ENCODE measurements around the gene ARCN1.
"Not testable (repeated sequence)": the region's sequence is repeated elsewhere in the genome, so short reads cannot be mapped to it uniquely, and the experiment has no call there.

Gene ARCN1

GRCh38 chr11:118604566-118604965, 32.4 kb downstream of the ARCN1 start:
- no peak for DNase-seq (ENCODE audit: low read depth in 2 of 3, low spot score in 2 of 3)

DNA sequence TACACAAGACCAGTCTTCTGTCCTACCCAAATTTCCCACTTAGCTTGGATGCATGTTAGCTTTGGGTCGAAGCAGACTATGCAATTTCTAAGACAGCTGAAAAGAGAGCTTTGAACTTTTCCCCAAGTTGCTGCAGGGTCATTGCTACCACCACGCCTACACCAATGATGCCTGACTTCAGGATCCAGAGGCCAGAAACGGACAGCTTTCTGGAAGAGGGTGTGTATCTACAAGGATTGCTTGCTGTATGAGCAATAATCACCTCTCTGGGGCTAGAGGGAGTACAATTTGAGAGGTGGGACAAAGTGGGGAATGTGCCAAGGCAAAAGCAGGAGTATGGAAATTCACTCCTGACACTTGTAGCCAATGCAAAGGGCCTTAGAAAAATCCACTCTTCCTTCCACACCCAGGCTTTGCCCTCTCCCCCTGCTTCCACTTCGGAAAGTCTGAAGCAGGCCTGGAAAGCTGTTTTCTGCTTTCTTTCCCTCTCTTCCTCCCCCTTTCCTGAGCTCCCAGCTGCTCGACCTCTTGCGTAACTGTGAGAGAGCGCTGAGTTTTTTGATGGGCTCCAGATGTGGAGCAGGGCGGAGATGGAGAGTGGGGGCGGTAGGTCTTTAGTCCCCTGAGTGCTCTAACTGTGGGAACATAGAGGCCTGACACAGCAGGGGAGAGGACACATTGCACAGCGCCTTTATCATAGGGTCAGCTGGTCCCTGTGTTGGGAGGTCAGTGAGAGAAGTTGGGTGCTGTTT, 33.1 kb downstream of the ARCN1 start:
- no peak for DNase-seq (ENCODE audit: low read depth in 2 of 3, low spot score in 2 of 3)

DNA sequence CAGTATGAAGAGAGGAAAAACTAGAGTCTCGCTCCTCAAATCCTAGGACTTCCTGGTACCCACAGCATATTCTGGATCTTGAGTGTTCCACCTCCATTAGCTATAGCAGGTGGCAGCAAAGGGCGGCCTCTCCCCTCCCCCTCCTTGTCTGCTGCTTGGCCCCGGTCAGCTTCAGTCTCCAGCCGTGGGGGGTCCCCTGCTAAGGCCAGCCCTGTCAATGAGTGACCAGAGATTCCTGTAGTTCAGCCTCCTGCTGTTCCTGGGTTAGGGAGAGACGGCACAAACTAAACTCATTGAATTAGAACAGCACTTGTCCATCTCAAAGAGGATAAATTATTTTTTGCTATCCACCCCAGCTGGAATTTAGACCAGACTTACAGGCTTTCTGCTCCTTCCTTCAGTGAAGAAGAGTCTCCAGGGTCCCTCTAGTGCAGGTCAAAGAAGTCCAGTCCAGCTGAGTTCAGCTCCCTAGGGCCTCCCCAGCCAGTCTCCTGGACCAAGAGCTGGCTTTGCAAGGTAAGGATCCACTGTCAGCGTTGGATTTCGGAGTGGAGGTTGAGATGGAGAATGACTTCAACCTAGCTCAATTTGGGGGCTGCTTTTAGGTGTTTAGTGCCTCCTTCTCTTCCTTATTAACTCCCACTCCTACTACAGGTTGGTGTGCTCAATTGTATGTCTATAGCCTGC, 34.1 kb downstream of the ARCN1 start:
- no peak for DNase-seq (ENCODE audit: low read depth in 2 of 3, low spot score in 2 of 3)

- DNase-seq (ENCODE audit: low read depth in 2 of 3, low spot score in 2 of 3) = no peak
These were observed 34.6 kb downstream of the ARCN1 start for GRCh38 chr11:118606844-118607228.

DNA sequence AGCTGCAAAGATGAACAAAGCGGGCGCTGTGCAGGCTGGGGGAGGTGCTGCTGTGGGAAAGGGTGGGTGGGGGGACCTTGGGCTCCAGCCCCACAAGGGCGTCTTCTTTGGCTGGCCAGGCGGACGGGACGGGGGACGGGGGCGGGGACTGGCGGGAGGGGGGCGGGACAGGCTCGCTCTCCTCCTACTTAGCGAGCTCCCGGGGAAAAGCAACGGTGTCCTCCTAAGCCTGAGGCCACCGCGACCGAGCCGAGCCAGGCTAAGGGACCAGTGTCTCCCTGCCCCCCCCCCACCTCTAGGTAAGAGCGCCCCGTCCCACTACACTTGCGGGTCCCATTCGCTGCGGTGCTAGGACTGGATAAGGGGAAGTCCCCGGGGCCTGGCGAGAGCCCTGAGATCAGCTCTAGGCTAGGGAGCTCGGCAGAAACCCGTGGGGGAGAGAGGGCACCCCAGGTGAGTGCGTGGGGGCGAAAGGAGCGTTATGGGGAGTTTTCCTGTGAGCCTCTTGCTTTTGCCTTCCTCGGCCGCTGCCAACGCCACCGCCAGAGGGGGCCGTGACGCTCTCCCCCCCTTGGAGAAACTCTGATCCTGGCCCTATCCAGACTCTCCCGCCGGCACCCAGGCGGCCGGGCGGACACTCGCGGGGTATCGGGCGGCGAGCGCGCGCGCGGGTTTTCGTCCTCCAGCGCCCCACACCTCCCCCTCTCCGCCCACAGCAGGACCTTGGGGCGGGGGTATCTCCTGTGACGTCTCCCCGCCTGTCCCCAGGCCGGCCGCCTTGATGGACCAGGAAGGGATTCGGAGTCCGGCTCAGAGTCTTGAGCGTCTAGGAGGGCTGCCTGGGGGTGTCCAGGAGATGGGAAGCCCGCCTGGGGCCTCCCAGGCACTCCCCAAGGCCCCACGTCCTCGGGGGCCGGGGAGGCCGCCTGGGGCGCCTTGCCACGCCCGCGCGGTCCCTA, 35.5 kb downstream of the ARCN1 start, which contains the start of gene PHLDB1:
Gene PHLDB1 (plus strand): TSS at position 215 of the 959 bp plus-strand sequence. CDS start 6,222 bp downstream, outside the sequence.
- peak in 2 of 3 experiments; percentile 4 to 18 for DNase-seq (ENCODE audit: low read depth in 2 of 3, low spot score in 2 of 3)

DNA sequence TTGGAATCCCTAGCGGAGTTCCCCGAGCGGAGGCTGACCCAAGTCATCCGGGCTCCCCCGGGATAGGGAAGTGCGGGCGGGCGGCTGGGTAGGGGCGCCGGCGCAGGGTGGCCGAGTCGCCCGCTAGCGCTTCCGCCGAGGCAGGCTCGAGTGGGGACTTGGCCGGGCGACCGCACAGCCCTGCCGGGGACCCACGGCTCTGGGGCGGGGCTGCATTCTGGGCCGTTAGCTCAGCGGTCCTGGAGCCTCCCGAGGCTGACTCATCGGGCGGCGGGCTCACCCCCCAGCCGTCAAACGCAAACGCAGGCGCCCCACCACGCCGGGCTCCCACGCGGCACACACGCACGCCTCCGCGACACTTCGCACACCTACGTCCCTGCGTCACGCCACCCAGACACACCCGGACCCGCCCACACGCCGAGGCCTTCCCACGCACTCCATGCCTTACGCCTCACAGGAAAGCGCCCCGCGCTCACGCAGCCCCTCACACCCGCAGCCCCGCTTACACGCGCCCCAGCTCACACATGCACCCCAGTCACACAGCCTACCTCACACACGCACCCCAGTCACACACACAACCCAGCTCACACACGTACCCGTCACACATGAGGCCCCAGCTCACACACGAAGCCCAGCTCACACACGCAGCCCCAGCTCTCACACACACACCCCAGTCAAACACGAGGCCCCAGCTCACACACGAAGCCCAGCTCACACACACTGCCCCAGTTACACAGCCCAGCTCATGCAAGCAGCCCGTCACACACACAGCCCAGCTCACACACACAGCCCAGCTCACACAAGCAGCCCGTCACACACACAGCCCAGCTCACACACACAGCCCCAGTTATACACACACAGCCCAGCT, 36.4 kb downstream of the ARCN1 start:
- peak; percentile 27 to 54 (median 39) for DNase-seq (ENCODE audit: low read depth in 2 of 3, low spot score in 2 of 3)

DNA sequence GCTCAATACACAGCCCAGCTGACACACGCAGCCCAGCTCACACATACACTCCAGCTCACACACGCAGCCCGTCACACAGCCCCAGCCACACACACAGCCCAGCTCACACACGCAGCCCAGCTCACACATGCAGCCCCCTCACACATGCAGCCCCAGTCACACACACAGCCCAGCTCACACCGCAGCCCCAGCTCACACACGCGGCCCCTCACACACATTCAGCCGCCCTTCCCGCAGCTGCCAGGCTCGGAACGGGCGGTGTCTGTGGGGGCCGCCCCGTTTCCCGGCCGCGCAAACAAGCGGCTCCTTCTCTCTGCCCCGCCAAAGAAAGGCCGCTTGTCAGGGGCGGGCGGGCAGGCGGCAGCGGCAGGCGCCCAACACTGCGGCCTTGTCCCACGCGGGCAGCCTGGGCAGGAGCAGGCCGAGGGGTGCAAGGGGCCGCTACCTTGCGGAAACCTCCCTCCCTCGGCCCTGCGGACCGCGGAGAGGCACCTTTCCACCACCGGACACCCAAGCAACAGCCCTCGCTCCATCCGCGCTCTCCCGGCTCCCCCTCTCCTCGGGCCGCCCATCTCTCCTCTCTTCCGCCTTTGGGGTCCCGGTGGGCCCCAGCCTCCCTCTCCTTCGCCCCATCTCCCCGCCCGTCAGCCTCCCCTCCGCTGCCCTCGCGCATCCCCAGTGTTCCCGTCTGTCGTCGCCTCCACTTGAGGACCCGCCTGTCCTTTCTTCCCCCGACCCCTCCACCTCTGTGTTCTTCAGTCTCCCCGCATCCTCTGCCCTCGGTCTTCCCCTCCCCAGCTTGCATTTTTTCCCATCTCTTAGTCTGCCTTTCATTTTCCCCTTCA, 37.4 kb downstream of the ARCN1 start:
- peak in 2 of 3 experiments; percentile 14 to 19 for DNase-seq (ENCODE audit: low read depth in 2 of 3, low spot score in 2 of 3)

DNA sequence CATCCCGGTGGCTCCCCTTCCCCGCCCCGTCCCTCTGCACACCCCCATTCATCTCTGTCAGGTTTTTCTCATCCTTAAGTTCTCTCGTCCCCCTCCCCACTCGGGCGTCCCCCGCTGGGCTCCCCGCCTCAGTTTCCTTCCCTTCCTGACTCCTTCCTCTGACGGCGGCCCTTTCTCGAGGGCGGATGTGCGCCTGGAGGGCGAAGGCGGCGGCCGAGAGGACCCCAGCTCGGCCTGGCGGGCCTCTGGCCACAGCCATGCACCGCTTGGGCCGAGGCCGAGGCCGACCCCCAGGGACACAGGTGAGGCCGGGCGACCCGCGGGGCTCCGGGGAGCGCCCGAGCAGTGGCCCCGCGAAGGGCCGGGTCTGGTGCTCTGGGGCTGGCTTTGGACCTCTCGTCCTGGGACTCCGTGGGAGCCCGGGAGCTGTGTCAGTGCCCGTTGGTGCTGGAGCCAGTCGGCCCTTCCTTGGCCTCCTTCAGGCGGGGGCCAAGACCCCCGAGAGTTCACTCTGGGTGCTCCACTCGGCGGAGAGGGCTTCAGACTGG, 38.1 kb downstream of the ARCN1 start:
- DNase-seq (ENCODE audit: low read depth in 2 of 3, low spot score in 2 of 3) = peak in 1 of 3 experiments; percentile 19

GRCh38 chr11:118610773-118611432, 38.7 kb downstream of the ARCN1 start:
- peak; percentile 70 to 89 (median 83) for DNase-seq (ENCODE audit: low read depth in 2 of 3, low spot score in 2 of 3)

GRCh38 chr11:118611433-118611795, 39.2 kb downstream of the ARCN1 start:
- DNase-seq (ENCODE audit: low read depth in 2 of 3, low spot score in 2 of 3) = not testable (repeated sequence)

DNA sequence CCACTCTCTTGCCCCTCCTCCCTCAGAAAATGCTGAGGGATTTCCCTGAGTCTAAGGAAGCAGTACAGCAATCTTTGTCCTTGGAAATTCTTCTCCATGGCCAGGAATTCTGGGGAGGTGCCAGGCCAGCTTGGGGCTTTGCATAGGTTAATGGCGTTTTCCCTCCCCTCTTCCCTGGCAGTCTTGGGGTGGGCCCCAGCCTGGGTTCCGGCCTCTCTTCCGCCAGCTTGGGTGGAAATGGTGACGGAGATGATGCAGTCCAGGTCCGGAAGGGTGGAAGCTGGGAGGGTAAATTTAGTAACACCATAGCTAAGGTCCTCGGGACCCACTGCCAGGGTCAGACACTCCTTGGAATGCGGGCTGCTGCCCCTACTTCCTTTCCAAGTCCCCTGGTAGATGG, 40.2 kb downstream of the ARCN1 start:
- DNase-seq (ENCODE audit: low read depth in 2 of 3, low spot score in 2 of 3) = no peak

DNA sequence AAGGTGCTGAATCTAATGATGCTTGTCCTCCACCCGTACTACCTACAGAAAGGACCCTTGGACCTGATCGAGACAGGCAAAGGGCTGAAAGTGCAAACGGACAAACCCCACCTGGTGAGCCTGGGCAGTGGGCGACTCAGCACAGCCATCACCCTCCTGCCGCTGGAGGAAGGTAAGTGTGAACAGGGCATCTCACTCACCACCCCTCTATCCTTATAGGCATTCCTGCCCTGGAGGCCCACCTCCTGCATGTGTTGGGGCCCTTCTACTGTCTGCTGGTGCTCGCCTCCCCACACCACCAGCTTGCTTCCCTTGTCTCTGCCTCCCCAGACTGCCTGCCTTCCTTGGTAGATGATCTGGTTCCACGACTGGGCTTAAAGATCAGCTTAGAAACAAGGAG, 42.3 kb downstream of the ARCN1 start:
- no peak for DNase-seq (ENCODE audit: low read depth in 2 of 3, low spot score in 2 of 3)

DNA sequence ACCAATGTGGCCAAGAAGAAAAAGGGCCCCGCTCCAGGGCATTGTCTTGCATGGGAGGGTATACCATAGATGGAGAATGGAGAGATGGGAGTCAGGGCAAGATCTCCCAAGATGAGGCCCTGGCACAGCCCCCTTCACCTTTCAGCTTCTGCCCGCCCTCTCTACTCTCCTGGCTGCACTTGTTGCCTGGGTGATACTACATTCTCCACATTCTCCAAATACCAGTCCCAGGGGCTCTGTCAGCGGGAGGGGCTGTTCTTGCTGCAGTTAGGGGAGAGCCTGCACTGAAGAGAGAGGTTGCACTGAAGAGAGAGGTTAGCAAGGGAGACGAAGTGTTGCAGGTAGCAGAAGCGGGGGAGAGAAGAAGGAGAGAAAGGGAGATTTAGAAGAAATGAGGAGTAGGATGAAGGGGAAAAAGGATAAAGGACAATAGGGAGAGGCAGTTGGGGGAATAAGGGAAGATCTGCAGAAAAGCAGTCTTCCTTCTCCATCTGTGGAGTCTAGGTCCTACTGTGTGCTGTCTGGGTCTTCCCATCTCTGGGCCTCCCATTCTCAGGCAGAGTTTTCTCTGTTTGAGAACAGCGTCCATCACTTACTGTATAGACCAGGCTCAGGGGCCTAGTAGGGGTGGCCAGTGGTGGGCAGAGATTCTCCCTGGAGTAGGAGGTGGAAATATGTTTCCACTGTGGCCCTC, 43.2 kb downstream of the ARCN1 start:
- no peak for DNase-seq (ENCODE audit: low read depth in 2 of 3, low spot score in 2 of 3)

GRCh38 chr11:118615976-118616371, 43.8 kb downstream of the ARCN1 start:
- DNase-seq (ENCODE audit: low read depth in 2 of 3, low spot score in 2 of 3) = no peak

- DNase-seq (ENCODE audit: low read depth in 2 of 3, low spot score in 2 of 3) = no peak
These were observed 46.1 kb downstream of the ARCN1 start for GRCh38 chr11:118618115-118618990.

DNA sequence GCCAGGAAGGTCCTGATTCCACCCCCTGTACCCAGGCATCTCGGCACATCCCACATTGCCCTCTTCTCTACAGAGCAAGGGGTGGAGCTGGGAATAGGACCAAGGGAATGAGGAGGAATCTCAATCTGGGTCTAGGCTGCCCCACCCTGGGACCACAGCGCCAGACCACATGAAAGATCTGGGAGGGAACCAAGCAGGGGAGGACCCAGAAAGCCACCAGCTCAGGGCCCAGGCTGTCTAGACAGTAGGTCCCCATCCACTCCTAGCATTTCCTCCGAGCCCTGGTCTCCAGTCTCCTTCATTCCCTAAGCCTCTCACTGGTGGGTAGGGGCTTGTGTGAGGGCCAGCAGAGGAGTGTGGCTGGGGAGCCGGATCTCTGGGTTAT, 46.8 kb downstream of the ARCN1 start:
- no peak for DNase-seq (ENCODE audit: low read depth in 2 of 3, low spot score in 2 of 3)
